HepG2 (cell line): Measurements from ENCODE around the gene ABI3. TPM values are rescaled to one million over a fixed set of nuclear protein-coding genes. Genes with fewer than 3 reads are reported as not detected.

ENCODE experiments used
- ARID2 ChIP-seq: sonication (generic); formaldehyde crosslinking; IDR thresholded peaks from 2 replicates; pipeline ENCODE4 v1.8.1; 2022; ENCODE audit warnings: mild to moderate bottlenecking, missing genetic modification reagents, borderline replicate concordance
- ASH2L ChIP-seq: fragments of 300-600, 200-600 bp; sonication (generic); IDR thresholded peaks from 2 replicates; pipeline ENCODE4 v1.7.0; 2017; ENCODE audit warnings: low read depth, mild to moderate bottlenecking, moderate library complexity, mixed read lengths, low read length; ENCODE audit not compliant: insufficient read length
- HIVEP1 ChIP-seq: sonication (generic); formaldehyde crosslinking; IDR thresholded peaks from 2 replicates; pipeline ENCODE4 v1.4.0; 2020; ENCODE audit warnings: mild to moderate bottlenecking, missing genetic modification reagents
- KLF11 ChIP-seq: IDR thresholded peaks from 2 replicates; pipeline ENCODE4 v1.6.1; 2016; ENCODE audit warnings: missing compliant biosample characterization
- KMT2B ChIP-seq: IDR thresholded peaks from 2 replicates; pipeline ENCODE4 v1.6.1; 2016; ENCODE audit warnings: missing genetic modification reagents, missing compliant biosample characterization
- LCORL ChIP-seq, 2 experiments: fragments of 450-650 bp in 1 of 2; sonication (generic) in 1 of 2; formaldehyde crosslinking in 1 of 2; IDR thresholded peaks; 2 replicates each; pipeline versions ENCODE4 v1.5.0 to v1.6.1; 2017 to 2020; ENCODE audit warnings: antibody characterized with exemption in 1 of 2, missing genetic modification reagents in 1 of 2
- NCOA1 ChIP-seq: sonication (generic); formaldehyde crosslinking; IDR thresholded peaks from 2 replicates; pipeline ENCODE4 v1.9.0; 2021; ENCODE audit warnings: missing genetic modification reagents
- PHF21A ChIP-seq: sonication (generic); formaldehyde crosslinking; IDR thresholded peaks from 2 replicates; pipeline ENCODE4 v1.5.0; 2020; ENCODE audit warnings: mild to moderate bottlenecking, missing genetic modification reagents
- PPARG ChIP-seq: conservative IDR thresholded peaks from 2 replicates; pipeline ENCODE4 v1.6.1; 2016; ENCODE audit warnings: missing biosample characterization, missing genetic modification reagents
- RFXANK ChIP-seq: IDR thresholded peaks from 2 replicates; pipeline ENCODE4 v1.6.1; 2016
- SALL1 ChIP-seq: sonication (generic); formaldehyde crosslinking; IDR thresholded peaks from 2 replicates; pipeline ENCODE4 v1.8.0; 2022; ENCODE audit warnings: mild to moderate bottlenecking, missing genetic modification reagents
- SMAD3 ChIP-seq: sonication (generic); formaldehyde crosslinking; IDR thresholded peaks from 2 replicates; pipeline ENCODE4 v1.4.0; 2020; ENCODE audit warnings: missing genetic modification reagents
- SRY ChIP-seq: sonication (generic); formaldehyde crosslinking; IDR thresholded peaks from 2 replicates; pipeline ENCODE4 v1.8.0; 2022; ENCODE audit warnings: mild to moderate bottlenecking, missing genetic modification reagents
- U2AF1 ChIP-seq: fragments of 200-400 bp; formaldehyde crosslinking; optimal IDR thresholded peaks from 2 replicates; pipeline ENCODE3; 2017; ENCODE audit warnings: mild to moderate bottlenecking, low read depth, low read length
- XRCC5 ChIP-seq: fragments of 200-400 bp; formaldehyde crosslinking; optimal IDR thresholded peaks from 2 replicates; pipeline ENCODE3; 2017; ENCODE audit warnings: mild to moderate bottlenecking, low read length
- ZC3H4 ChIP-seq: sonication (generic); formaldehyde crosslinking; IDR thresholded peaks from 2 replicates; pipeline ENCODE4 v1.4.0; 2020; ENCODE audit warnings: missing genetic modification reagents, borderline replicate concordance
- ZMYM2 ChIP-seq: sonication (generic); formaldehyde crosslinking; IDR thresholded peaks from 2 replicates; pipeline ENCODE4 v1.8.0; 2022; ENCODE audit warnings: mild to moderate bottlenecking, missing genetic modification reagents
- ZNF556 ChIP-seq: sonication (generic); formaldehyde crosslinking; IDR thresholded peaks from 2 replicates; pipeline ENCODE4 v1.4.0; 2020; ENCODE audit warnings: mild to moderate bottlenecking, missing genetic modification reagents, borderline replicate concordance
- ZNF761 ChIP-seq: sonication (generic); formaldehyde crosslinking; conservative IDR thresholded peaks from 2 replicates; pipeline ENCODE4 v1.4.0; 2020; ENCODE audit warnings: mild to moderate bottlenecking, missing genetic modification reagents
- ZNF83 ChIP-seq: sonication (generic); formaldehyde crosslinking; IDR thresholded peaks from 2 replicates; pipeline ENCODE4 v1.4.0; 2020; ENCODE audit warnings: missing genetic modification reagents, mild to moderate bottlenecking, borderline replicate concordance
- polyA plus RNA-seq, 8 experiments: library from polyadenylated mRNA; depleted of rRNA in 3 of 8; stranded (reverse) in 7 of 8; unstranded in 1 of 8; fragments of >200 nt; fragmentation: Illumina TruSeq in 4 of 8; extraction: Trizol in 4 of 8; gene quantifications; 2 replicates each; pipeline versions ENCODE4 v1.2.1 to v1.2.3, GENCODE V29; 2011 to 2016; ENCODE audit warnings: low read depth in 4 of 8, missing spikeins in 1 of 8, mixed read lengths in 1 of 8; ENCODE audit not compliant: insufficient read depth in 1 of 8
- total RNA-seq, 5 experiments: library from RNA; depleted of rRNA; stranded (reverse); fragments of >200 nt; fragmentation: Illumina TruSeq; extraction: Trizol; gene quantifications; 2 replicates each; pipeline ENCODE4 v1.2.3, GENCODE V29; 2016; ENCODE audit warnings: low read depth in 1 of 5
- TF ChIP-seq, protein P1 (sequence below): IDR thresholded peaks from 2 replicates; pipeline ENCODE4 v1.6.1; 2016; ENCODE audit warnings: mild to moderate bottlenecking
- TF ChIP-seq, protein P2 (sequence below): sonication (generic); formaldehyde crosslinking; IDR thresholded peaks from 2 replicates; pipeline ENCODE4 v1.8.1; 2023; ENCODE audit warnings: missing genetic modification reagents, inconsistent platforms, borderline replicate concordance
- TF ChIP-seq, protein P3 (sequence below): IDR thresholded peaks from 2 replicates; pipeline ENCODE4 v1.6.1; 2016; ENCODE audit warnings: missing compliant biosample characterization, missing genetic modification reagents, borderline replicate concordance
- TF ChIP-seq, protein P4 (sequence below): sonication (generic); formaldehyde crosslinking; IDR thresholded peaks from 2 replicates; pipeline ENCODE4 v1.5.0; 2020; ENCODE audit warnings: missing genetic modification reagents, mild to moderate bottlenecking, borderline replicate concordance
- TF ChIP-seq, protein P5 (sequence below): IDR thresholded peaks from 2 replicates; pipeline ENCODE4 v1.6.1; 2016; ENCODE audit warnings: missing genetic modification reagents, missing compliant biosample characterization

The ABI3 gene
- total and polyA plus RNA-seq, 2 of the 13 experiments (the other 11 are each of a cell fraction or from before 2014, with no cell fraction given) = not detected

DNA sequence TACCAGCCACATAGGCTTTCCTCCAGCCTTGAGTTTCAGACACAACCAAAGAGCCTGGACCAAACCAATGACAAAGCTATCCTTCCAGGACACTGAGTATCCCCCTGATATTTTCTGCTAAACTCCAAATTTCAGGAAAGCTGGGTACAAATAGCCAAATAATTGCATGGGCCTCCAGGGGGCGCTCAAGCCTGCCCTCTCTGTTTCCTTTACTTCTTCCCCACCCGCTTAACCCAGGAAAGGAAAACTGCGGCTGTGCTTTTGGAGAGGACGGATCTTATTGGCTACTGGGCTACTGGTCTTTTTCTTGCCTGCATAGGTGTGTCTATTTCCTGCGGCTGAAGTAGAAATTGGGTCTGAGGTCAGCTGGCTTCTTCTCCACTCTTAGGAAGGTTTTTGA, 30.2 kb upstream of the ABI3 start (continued):
- TF ChIP-seq, protein P1, sequence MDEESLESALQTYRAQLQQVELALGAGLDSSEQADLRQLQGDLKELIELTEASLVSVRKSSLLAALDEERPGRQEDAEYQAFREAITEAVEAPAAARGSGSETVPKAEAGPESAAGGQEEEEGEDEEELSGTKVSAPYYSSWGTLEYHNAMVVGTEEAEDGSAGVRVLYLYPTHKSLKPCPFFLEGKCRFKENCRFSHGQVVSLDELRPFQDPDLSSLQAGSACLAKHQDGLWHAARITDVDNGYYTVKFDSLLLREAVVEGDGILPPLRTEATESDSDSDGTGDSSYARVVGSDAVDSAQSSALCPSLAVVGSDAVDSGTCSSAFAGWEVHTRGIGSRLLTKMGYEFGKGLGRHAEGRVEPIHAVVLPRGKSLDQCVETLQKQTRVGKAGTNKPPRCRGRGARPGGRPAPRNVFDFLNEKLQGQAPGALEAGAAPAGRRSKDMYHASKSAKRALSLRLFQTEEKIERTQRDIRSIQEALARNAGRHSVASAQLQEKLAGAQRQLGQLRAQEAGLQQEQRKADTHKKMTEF (CRISPR knock-in tag) = 0 out of 2 replicates have a peak, but pooled peaks have one; percentile 25
- no peak for TF ChIP-seq SRY (CRISPR knock-in tag)
- TF ChIP-seq ZNF83 (CRISPR knock-in tag) = no peak
- TF ChIP-seq, protein P2, sequence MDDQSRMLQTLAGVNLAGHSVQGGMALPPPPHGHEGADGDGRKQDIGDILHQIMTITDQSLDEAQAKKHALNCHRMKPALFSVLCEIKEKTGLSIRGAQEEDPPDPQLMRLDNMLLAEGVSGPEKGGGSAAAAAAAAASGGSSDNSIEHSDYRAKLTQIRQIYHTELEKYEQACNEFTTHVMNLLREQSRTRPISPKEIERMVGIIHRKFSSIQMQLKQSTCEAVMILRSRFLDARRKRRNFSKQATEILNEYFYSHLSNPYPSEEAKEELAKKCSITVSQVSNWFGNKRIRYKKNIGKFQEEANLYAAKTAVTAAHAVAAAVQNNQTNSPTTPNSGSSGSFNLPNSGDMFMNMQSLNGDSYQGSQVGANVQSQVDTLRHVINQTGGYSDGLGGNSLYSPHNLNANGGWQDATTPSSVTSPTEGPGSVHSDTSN = no peak
- peak; percentile 75 for TF ChIP-seq XRCC5
- TF ChIP-seq SALL1 (CRISPR knock-in tag) = no peak
- no peak for TF ChIP-seq ZNF556 (CRISPR knock-in tag)
- TF ChIP-seq NCOA1 (CRISPR knock-in tag) = no peak
- no peak for TF ChIP-seq PPARG
- TF ChIP-seq LCORL (IDR thresholded peaks at IDR 0.05) = no peak
- no peak for TF ChIP-seq LCORL (CRISPR knock-in tag; IDR thresholded peaks at IDR 0.05)
- TF ChIP-seq SMAD3 (CRISPR knock-in tag) = no peak
- TF ChIP-seq KLF11 (CRISPR knock-in tag) = no peak
- no peak for TF ChIP-seq ARID2 (CRISPR knock-in tag)
- TF ChIP-seq, protein P3, sequence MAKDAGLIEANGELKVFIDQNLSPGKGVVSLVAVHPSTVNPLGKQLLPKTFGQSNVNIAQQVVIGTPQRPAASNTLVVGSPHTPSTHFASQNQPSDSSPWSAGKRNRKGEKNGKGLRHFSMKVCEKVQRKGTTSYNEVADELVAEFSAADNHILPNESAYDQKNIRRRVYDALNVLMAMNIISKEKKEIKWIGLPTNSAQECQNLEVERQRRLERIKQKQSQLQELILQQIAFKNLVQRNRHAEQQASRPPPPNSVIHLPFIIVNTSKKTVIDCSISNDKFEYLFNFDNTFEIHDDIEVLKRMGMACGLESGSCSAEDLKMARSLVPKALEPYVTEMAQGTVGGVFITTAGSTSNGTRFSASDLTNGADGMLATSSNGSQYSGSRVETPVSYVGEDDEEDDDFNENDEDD (CRISPR knock-in tag) = peak; percentile 11; the same call in 1 of the 2 replicates
- TF ChIP-seq, protein P4, sequence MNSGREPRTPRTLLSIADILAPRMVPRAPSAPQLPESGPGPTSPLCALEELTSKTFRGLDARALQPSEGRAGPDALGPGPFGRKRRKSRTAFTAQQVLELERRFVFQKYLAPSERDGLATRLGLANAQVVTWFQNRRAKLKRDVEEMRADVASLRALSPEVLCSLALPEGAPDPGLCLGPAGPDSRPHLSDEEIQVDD (CRISPR knock-in tag) = no peak
- TF ChIP-seq HIVEP1 = no peak
- peak; percentile 46; the same call in 1 of the 2 replicates for TF ChIP-seq PHF21A (CRISPR knock-in tag)
- no peak for TF ChIP-seq ZNF761 (CRISPR knock-in tag)
- TF ChIP-seq, protein P5, sequence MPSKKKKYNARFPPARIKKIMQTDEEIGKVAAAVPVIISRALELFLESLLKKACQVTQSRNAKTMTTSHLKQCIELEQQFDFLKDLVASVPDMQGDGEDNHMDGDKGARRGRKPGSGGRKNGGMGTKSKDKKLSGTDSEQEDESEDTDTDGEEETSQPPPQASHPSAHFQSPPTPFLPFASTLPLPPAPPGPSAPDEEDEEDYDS (CRISPR knock-in tag) = no peak
- TF ChIP-seq KMT2B (CRISPR knock-in tag) = no peak
- TF ChIP-seq ZC3H4 (CRISPR knock-in tag) = no peak
- no peak for TF ChIP-seq ZMYM2 (CRISPR knock-in tag)
- TF ChIP-seq RFXANK (CRISPR knock-in tag) = no peak
- TF ChIP-seq U2AF1 = no peak
- TF ChIP-seq ASH2L = no peak
